Activated CD4-positive, alpha-beta T cell treated with anti-CD3 and anti-CD28 coated beads for 1 hour (primary cell): Measurements from ENCODE around the gene RPP25L.

ENCODE experiments used
- DNase-seq: peaks from one replicate; pipeline ENCODE4 v3.0.0-alpha.2; 2020

RPP25L gene

GRCh38 chr9:34565856-34566255, 46.0 kb downstream of the RPP25L start:
- DNase-seq, result no peak

GRCh38 chr9:34564617-34565016, 47.3 kb downstream of the RPP25L start:
- DNase-seq, result no peak

- DNase-seq, result no peak
These were observed 48.6 kb downstream of the RPP25L start for GRCh38 chr9:34563262-34563661.

GRCh38 chr9:34562135-34562745, 49.7 kb downstream of the RPP25L start:
- DNase-seq, result no peak

GRCh38 chr9:34560599-34561214, 51.2 kb downstream of the RPP25L start:
- no peak for DNase-seq
